Esophagus muscularis mucosa (tissue), 4 donors: ENCODE measurements around the gene TMEM243. TPM values are rescaled to one million over a fixed set of nuclear protein-coding genes. Genes with fewer than 3 reads are reported as not detected.

Source experiments
- DNase-seq: peaks from one replicate; pipeline ENCODE4 v3.0.0-alpha.2; 2017; ENCODE audit errors: extremely low spot score
- H3K27ac ChIP-seq, 4 donors: fragments of 200-600 bp; sonication (generic); replicated peaks in 1 of 4; 1 replicate in 3 of 4; 2 replicates in 1 of 4; pipeline ENCODE4 v1.5.1; 2016 to 2019; ENCODE audit warnings: mild to moderate bottlenecking in 1 of 4
- H3K27me3 ChIP-seq, 4 donors: fragments of 200-600 bp; sonication (generic); one replicate each; pipeline versions ENCODE4 v1.5.1 to v1.6.0; 2016 to 2019
- H3K36me3 ChIP-seq, 4 donors: fragments of 200-600 bp; sonication (generic); one replicate each; pipeline ENCODE4 v1.5.1; 2016 to 2019
- H3K4me1 ChIP-seq, 4 donors: fragments of 200-600 bp; sonication (generic); one replicate each; pipeline ENCODE4 v1.5.1; 2016 to 2019
- H3K4me3 ChIP-seq, 4 donors: fragments of 200-600 bp; sonication (generic); 1 replicate in 2 of 4; 2 replicates in 2 of 4; pipeline ENCODE4 v1.5.1; 2016 to 2019; ENCODE audit warnings: mild to moderate bottlenecking in 4 of 4, moderate library complexity in 1 of 4
- H3K9me3 ChIP-seq, 4 donors: fragments of 200-600 bp; sonication (generic); 1 replicate in 3 of 4; 2 replicates in 1 of 4; pipeline ENCODE4 v1.5.1; 2016 to 2019
- CTCF ChIP-seq, 3 experiments: fragments of 200-600 bp in 2 of 3; fragments of 450-650 bp in 1 of 3; sonication (generic) in 2 of 3; IDR thresholded peaks; one replicate each; pipeline ENCODE4 v1.5.1; 2017 to 2019; ENCODE audit warnings: antibody characterized with exemption in 3 of 3, mild to moderate bottlenecking in 2 of 3, moderate library complexity in 1 of 3
- EP300 ChIP-seq: sonication (generic); formaldehyde crosslinking; IDR thresholded peaks from one replicate; pipeline ENCODE4 v1.6.1; 2017; ENCODE audit warnings: antibody characterized with exemption
- POLR2A ChIP-seq: fragments of 450-650 bp; IDR thresholded peaks from one replicate; pipeline ENCODE4 v1.6.1; 2017; ENCODE audit warnings: antibody characterized with exemption, moderate library complexity, mild to moderate bottlenecking, low read depth
- POLR2AphosphoS5 ChIP-seq, 2 donors: sonication (generic); formaldehyde crosslinking; IDR thresholded peaks; one replicate each; pipeline ENCODE4 v1.6.1; 2017; ENCODE audit warnings: antibody characterized with exemption in 2 of 2
- WGBS: methylation state at CpG from one replicate; pipeline ENCODE4 v1.1.5; 2018; 5-methylcytosine and 5-hydroxymethylcytosine counted together
- intact Hi-C: fragments of 100-400 bp; cut with DNase I; formaldehyde crosslinking; loops from one replicate; pipeline ENCODE4 v1.15.1; 2023
- small RNA-seq, 3 donors: library from RNA; depleted of rRNA; stranded (forward); fragments of <200 nt; gene quantifications; one replicate each; pipeline ENCODE3, GENCODE V24; 2016
- total RNA-seq, 4 donors: library from RNA; depleted of rRNA; stranded (reverse); fragments of >200 nt; gene quantifications; one replicate each; pipeline versions ENCODE4 v1.1.0 to v1.2.1, GENCODE V29; 2016

Gene TMEM243
- total RNA-seq, 4 donors from 2014 or later: 15.0 to 27.9 (median 19.8) TPM

DNA sequence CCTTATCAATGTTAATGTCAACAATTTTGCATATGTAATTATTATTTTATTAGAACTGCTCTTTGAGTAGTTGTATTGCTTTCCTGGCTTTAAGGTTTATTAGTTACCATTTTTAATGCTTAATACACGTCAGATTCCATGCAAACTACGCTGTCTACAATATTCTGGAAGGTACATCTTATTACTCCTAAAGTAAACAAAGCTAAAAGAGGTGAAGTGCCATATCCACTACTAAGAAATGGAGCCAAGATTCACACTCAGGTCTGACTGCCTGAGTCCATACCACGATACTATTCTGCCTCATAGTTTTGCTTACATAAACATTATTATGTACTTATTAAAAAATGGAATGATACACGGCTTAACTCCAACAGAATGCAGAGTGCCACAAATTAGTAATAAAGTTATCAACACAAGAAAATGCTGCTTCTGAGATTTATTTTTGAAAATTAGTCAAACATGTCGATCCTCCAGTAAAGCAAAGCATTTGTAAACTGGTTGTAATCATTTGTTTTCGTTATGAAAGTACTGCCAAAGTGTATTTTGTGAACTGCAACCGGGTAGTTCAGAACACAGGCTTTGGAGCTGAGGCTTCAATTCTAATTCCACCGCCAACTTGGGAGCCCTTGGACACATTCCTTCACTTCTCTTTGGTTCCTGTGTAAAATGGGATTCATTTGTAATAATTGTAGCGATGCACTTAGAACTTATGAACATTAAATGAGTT is 68.4 kb downstream of the TMEM243 start:
- Histone ChIP-seq H3K4me1 (peaks cover 25 to 39% (median 37%) of the 10 kb centered on the region in 4 donors), H3K27me3 (no peaks in the 10 kb centered on the region), H3K27ac (peak overlapping the region; percentile 86 to 97 (median 96)), H3K9me3 (no peaks in the 10 kb centered on the region), H3K36me3 (no peaks in the 10 kb centered on the region), H3K4me3 (peak overlapping the region; percentile 69 to 80 (median 74))
- no peak for TF ChIP-seq CTCF (IDR thresholded peaks at IDR 0.05)
- no peak for TF ChIP-seq POLR2AphosphoS5 (IDR thresholded peaks at IDR 0.05)
- TF ChIP-seq EP300: no peak
- TF ChIP-seq POLR2A: no peak
- WGBS: 26% methylated on average over 9 of the region's 9 CpGs
- intact Hi-C loops: loop anchor here (5.0 to 10.0 kb wide), 2 partner anchors 94 to 194 kb away; partner anchors contain the start of genes CROT and ELAPOR2
- DNase-seq: no peak

DNA sequence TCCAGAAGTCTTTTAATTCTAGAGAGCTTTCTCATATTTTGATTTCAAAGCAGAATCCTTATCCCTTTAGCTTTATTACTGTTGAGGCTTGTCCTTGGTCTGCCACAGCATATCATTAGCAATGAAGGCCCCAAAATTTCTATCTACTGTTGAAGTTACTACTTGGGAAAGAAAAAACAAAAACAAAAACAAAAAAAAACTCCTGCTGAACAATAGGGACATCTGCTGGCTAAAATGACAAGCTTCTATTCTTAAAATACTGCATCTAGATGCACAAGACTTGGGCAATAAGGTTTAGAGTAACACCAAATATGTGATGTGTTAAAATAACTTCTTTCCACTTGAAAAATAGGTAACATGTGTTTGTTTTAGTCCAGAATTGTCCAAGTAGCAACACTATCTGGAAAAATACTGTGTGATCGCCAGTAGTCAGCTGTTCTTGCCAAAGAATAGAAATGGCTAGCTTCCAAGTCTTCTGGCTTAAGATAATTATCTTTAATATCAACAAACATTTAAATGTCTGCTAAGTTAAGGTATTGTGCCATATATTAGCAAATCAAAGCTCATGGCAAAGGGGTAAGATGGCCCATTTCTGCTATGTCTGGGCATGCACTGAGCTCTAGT is 71.1 kb downstream of the TMEM243 start:
- no peaks in the 10 kb centered on the region for H3K36me3 ChIP-seq
- no peak overlapping the region for H3K27ac ChIP-seq
- H3K4me1 ChIP-seq: peaks cover 6 to 15% (median 11%) of the 10 kb centered on the region in 4 donors
- TF ChIP-seq EP300 (no peak), CTCF (IDR thresholded peaks at IDR 0.05) (peak; percentile 29 to 64 (median 52))
- DNase-seq: no peak
- WGBS: 48% methylated on average over 1 of the region's 1 CpG
- intact Hi-C loops: loop anchor here (5.0 kb wide), 1 partner anchor 206 kb away; no protein-coding TSS in a partner anchor
- no peaks in the 10 kb centered on the region for H3K9me3 ChIP-seq
- no peak overlapping the region for H3K4me3 ChIP-seq
- H3K27me3 ChIP-seq: no peaks in the 10 kb centered on the region

GRCh38 chr7:87147500-87147899 is 72.0 kb downstream of the TMEM243 start:
- TF ChIP-seq POLR2A (no peak), POLR2AphosphoS5 (IDR thresholded peaks at IDR 0.05) (no peak), CTCF (IDR thresholded peaks at IDR 0.05) (no peak), EP300 (no peak)
- 90% methylated on average over 7 of the region's 7 CpGs for WGBS
- intact Hi-C loops: loop anchor here (5.0 kb wide), 1 partner anchor 205 kb away; no protein-coding TSS in a partner anchor
- Histone ChIP-seq H3K4me3 (no peak overlapping the region), H3K36me3 (no peaks in the 10 kb centered on the region), H3K4me1 (peaks cover 6 to 14% (median 10%) of the 10 kb centered on the region in 4 donors), H3K9me3 (no peaks in the 10 kb centered on the region), H3K27me3 (no peaks in the 10 kb centered on the region), H3K27ac (no peak overlapping the region)
- DNase-seq: no peak

GRCh38 chr7:87146740-87147386 is 72.7 kb downstream of the TMEM243 start:
- TF ChIP-seq EP300 (no peak), POLR2A (no peak), POLR2AphosphoS5 (IDR thresholded peaks at IDR 0.05) (no peak), CTCF (IDR thresholded peaks at IDR 0.05) (no peak)
- Histone ChIP-seq H3K27ac (no peak overlapping the region), H3K36me3 (no peaks in the 10 kb centered on the region), H3K4me3 (no peak overlapping the region), H3K9me3 (no peaks in the 10 kb centered on the region), H3K4me1 (peaks cover 6 to 14% (median 10%) of the 10 kb centered on the region in 4 donors), H3K27me3 (no peaks in the 10 kb centered on the region)
- DNase-seq: no peak
- intact Hi-C loops: loop anchor here (5.0 kb wide), 1 partner anchor 205 kb away; no protein-coding TSS in a partner anchor
- WGBS: 91% methylated on average over 25 of the region's 25 CpGs

Small RNAs within 50 kb of the gene (small RNA-seq; reads per million reads assigned to genes)
- gene RF00019 (0 reads per million in 3 donors), gene RF02271 (0 reads per million in 3 donors)

Other genes with a start within 250 kb of the TMEM243 start
- gene ELAPOR2, start 160.1 kb downstream of the TMEM243 start, total RNA-seq: 10 to 100 TPM; 17.7 to 20.7 (median 19.8) TPM
- 10 to 100 TPM; 31.4 to 60.6 (median 40.5) TPM for gene DMTF1, start 67.3 kb downstream of the TMEM243 start, total RNA-seq
- gene CROT, start 125.9 kb upstream of the TMEM243 start, total RNA-seq: 10 to 100 TPM in 1 of 4 donors, 1 to 10 TPM in 3; 9.1 to 10.8 (median 9.6) TPM